AG04449 (cell line): ENCODE data around the gene DYRK1A.

Experiments used
- CTCF ChIA-PET: fragments of 350-600 bp; formaldehyde crosslinking; extraction: SDS; loops from one replicate; lab custom pipeline; 2021; ENCODE audit warnings: antibody characterized with exemption; lab: Yijun Ruan, JAX
- POLR2A ChIA-PET: fragments of 400-600, 350-600 bp; formaldehyde crosslinking; extraction: SDS; loops from one replicate; lab custom pipeline; 2020; ENCODE audit warnings: antibody characterized with exemption, inconsistent platforms; lab: Yijun Ruan, JAX
- DNase-seq: peaks from one replicate; pipeline ENCODE4 v3.0.0-alpha.2; 2010; ENCODE audit warnings: low read depth, low spot score
- H3K4me3 ChIP-seq: 2 replicates; pipeline ENCODE4 v1.5.1; 2011; ENCODE audit warnings: low read depth, mild to moderate bottlenecking, control low read depth, low read length
- CTCF ChIP-seq: IDR thresholded peaks from one replicate; pipeline ENCODE4 v1.5.1; 2011; ENCODE audit warnings: mild to moderate bottlenecking, moderate library complexity, low read length, control low read depth, inconsistent platforms; ENCODE audit not compliant: insufficient read depth; ENCODE audit errors: missing control alignments

The DYRK1A gene

GRCh38 chr21:37449302-37449937 is 82.8 kb downstream of the DYRK1A start:
- ChIA-PET CTCF (interaction anchor here (1.6 kb wide), 1 partner anchor 15 kb away, joined by 5 read pairs; no protein-coding TSS in a partner anchor), POLR2A (no interaction called here)
- DNase-seq = no peak
- H3K4me3 ChIP-seq = no peak overlapping the region
- no peak for TF ChIP-seq CTCF

- TF ChIP-seq CTCF = no peak
- H3K4me3 ChIP-seq = no peak overlapping the region
- DNase-seq = no peak
- POLR2A ChIA-PET = no interaction called here
- CTCF ChIA-PET = interaction anchor here (0.8 kb wide), 1 partner anchor 13 kb away, joined by 5 read pairs; no protein-coding TSS in a partner anchor
Observed at GRCh38 chr21:37450445-37450941, 83.9 kb downstream of the DYRK1A start.

- no peak for TF ChIP-seq CTCF
- no peak for DNase-seq
- POLR2A ChIA-PET = no interaction called here
- H3K4me3 ChIP-seq = no peak overlapping the region
- CTCF ChIA-PET = interaction anchor here (0.8 to 2.4 kb wide), 2 partner anchors 12 kb away, joined by 5 to 19 read pairs; no protein-coding TSS in a partner anchor
Observed at GRCh38 chr21:37451446-37451845, 84.9 kb downstream of the DYRK1A start.

- no peak overlapping the region for H3K4me3 ChIP-seq
- peak; percentile 87 for DNase-seq
- POLR2A ChIA-PET = interaction anchor here (0.8 kb wide), 1 partner anchor 71 kb away, joined by 3 read pairs; no protein-coding TSS in a partner anchor
- CTCF ChIA-PET = interaction anchor here (0.7 to 2.4 kb wide), 2 partner anchors 11 to 22 kb away, joined by 3 to 19 read pairs; no protein-coding TSS in a partner anchor
- no peak for TF ChIP-seq CTCF
Observed at GRCh38 chr21:37452227-37452626, 85.7 kb downstream of the DYRK1A start.

- TF ChIP-seq CTCF = no peak
- H3K4me3 ChIP-seq = no peak overlapping the region
- no peak for DNase-seq
- ChIA-PET CTCF (interaction anchor here (1.4 to 2.4 kb wide), 2 partner anchors 10 to 12 kb away, joined by 3 to 19 read pairs; no protein-coding TSS in a partner anchor), POLR2A (no interaction called here)
Observed at GRCh38 chr21:37453350-37453749, 86.8 kb downstream of the DYRK1A start.

- TF ChIP-seq CTCF = no peak
- no peak for DNase-seq
- POLR2A ChIA-PET = no interaction called here
- CTCF ChIA-PET = no interaction called here
- no peak overlapping the region for H3K4me3 ChIP-seq
Observed at GRCh38 chr21:37454869-37455503, 88.4 kb downstream of the DYRK1A start.
